ENCODE data around the gene FTO. TPM values are rescaled to one million over a fixed set of nuclear protein-coding genes. Genes with fewer than 3 reads are reported as not detected.

The FTO gene
- total RNA-seq, 4 donors from 2014 or later = 29.0 to 64.1 (median 48.1) TPM

DNA sequence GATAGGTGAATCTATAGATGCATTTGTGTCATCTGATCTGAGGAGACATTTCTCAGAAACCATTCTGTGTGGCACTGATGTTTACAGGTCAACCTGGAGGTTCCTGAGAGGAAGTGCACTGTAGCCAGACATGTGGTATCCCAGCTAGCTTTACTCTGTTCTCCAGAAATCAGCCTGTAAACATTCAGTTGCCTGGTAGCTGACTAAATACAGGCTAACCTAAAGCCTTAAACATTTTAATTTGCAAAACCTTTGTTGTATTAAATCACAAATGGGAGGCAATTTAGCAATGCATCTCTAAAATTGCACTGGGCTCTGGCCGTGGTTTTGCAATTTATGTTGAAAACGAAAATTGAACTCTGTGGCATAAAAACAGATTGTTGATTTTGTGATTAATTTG is 207.6 kb downstream of the FTO start:
- H3K4me1 ChIP-seq = peaks cover 0 to 30% (median 14%) of the 10 kb centered on the region in 3 donors
- 61 to 77% methylated on average over 2 of the region's 2 CpGs for WGBS, 2 donors
- TF ChIP-seq POLR2A (IDR thresholded peaks at IDR 0.05) = no peak
- H3K27me3 ChIP-seq = no peaks in the 10 kb centered on the region
- H3K9me3 ChIP-seq = no peaks in the 10 kb centered on the region
- no peak overlapping the region for H3K4me3 ChIP-seq
- H3K27ac ChIP-seq = no peak overlapping the region
- no peaks in the 10 kb centered on the region for H3K36me3 ChIP-seq
- DNase-seq = no peak
- intact Hi-C loops (cut with DNase I) = no loop called here

DNA sequence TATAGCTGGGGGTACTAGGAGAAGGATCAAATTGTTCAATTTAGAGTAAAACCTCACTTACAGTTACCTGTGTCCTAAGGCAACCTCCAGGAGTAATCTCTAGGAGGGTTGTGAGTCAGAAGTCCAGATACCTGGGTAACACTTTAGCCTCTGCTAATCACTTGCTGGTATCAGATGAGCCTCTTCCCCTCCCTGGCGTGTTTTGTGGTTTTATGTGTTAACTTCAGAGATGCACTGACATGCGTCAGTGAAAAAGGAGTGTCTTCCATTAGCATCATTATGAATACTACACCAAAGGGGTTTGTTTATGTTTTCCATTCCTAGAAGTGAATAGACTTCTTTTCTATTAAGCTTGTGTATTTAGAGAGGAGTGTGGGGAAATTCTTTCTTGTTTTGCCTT is 208.2 kb downstream of the FTO start:
- Histone ChIP-seq H3K4me1 (peaks cover 0 to 30% (median 14%) of the 10 kb centered on the region in 3 donors), H3K27me3 (no peaks in the 10 kb centered on the region), H3K4me3 (no peak overlapping the region), H3K27ac (no peak overlapping the region), H3K36me3 (no peaks in the 10 kb centered on the region), H3K9me3 (no peaks in the 10 kb centered on the region)
- DNase-seq = no peak
- intact Hi-C loops (cut with DNase I) = no loop called here
- TF ChIP-seq, protein P1, sequence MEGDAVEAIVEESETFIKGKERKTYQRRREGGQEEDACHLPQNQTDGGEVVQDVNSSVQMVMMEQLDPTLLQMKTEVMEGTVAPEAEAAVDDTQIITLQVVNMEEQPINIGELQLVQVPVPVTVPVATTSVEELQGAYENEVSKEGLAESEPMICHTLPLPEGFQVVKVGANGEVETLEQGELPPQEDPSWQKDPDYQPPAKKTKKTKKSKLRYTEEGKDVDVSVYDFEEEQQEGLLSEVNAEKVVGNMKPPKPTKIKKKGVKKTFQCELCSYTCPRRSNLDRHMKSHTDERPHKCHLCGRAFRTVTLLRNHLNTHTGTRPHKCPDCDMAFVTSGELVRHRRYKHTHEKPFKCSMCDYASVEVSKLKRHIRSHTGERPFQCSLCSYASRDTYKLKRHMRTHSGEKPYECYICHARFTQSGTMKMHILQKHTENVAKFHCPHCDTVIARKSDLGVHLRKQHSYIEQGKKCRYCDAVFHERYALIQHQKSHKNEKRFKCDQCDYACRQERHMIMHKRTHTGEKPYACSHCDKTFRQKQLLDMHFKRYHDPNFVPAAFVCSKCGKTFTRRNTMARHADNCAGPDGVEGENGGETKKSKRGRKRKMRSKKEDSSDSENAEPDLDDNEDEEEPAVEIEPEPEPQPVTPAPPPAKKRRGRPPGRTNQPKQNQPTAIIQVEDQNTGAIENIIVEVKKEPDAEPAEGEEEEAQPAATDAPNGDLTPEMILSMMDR (IDR thresholded peaks at IDR 0.05) = no peak
- no peak for TF ChIP-seq POLR2A (IDR thresholded peaks at IDR 0.05)
- 59 to 68% methylated on average over 2 of the region's 2 CpGs for WGBS, 2 donors

DNA sequence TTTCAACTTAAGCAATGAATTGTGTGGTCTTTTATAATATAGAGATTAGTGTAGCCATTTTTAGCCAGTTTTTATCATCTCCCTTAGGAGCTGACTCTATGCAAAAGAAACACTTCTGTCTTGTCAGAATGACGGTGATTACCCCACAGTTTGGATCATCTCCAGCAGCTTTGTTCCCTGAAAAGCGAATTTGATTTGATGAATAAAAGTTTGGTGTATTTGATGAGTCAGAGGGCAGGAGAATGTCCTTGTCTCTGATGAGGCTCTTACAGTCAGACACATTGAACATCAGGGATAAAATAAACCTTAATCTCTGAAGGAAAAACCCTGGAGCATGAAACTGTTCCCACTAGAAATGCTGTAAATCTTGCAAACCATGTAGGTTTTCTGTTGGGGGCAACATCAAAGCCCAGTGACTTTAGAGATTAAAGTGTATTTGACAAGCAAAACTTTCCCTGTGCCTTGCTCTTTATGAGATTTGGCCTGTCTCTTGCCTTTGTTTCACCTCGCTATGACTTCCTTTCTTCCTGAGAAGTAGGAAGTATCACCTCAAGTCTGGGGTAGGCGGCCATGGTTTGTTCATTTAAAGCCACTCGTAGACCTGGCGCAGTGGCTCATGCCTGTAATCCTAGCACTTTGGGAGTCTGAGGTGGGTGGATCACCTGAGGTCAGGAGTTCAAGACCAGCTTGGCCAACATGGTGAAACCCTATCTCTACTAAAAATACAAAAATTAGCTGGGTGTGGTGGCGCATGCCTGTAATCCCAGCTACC is 209.3 kb downstream of the FTO start:
- H3K36me3 ChIP-seq = no peaks in the 10 kb centered on the region
- no peak for TF ChIP-seq POLR2A (IDR thresholded peaks at IDR 0.05)
- TF ChIP-seq, protein P1 (IDR thresholded peaks at IDR 0.05) = no peak
- 47 to 53% methylated on average over 7 of the region's 7 CpGs for WGBS, 2 donors
- intact Hi-C loops (cut with DNase I) = no loop called here
- no peak overlapping the region for H3K4me3 ChIP-seq
- peaks cover 0 to 30% (median 14%) of the 10 kb centered on the region in 3 donors for H3K4me1 ChIP-seq
- no peaks in the 10 kb centered on the region for H3K27me3 ChIP-seq
- no peak for DNase-seq
- H3K27ac ChIP-seq = peak overlapping the region in 2 of 4 donors; percentile 11 to 45
- H3K9me3 ChIP-seq = no peaks in the 10 kb centered on the region

DNA sequence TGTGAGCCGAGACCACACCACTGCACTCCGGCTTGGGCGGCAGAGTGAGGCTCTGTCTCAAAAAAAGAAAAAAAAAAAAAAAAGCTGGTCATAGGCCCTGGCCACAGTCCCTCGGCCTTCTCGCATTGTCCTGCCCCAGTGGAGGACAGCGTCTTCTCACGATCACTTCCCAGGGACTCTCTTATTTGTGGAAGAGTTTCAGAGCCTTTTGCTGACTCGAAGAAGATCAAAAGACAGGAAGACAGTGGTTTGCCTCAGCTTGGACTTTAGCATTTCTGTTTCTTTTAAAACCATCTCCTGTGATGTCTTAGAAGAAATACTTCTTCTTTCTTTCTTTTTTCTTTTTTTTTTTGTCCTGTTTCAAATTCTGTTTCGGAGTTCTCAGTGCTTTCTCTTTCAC is 210.0 kb downstream of the FTO start:
- Histone ChIP-seq H3K4me3 (no peak overlapping the region), H3K36me3 (no peaks in the 10 kb centered on the region), H3K4me1 (peaks cover 0 to 30% (median 14%) of the 10 kb centered on the region in 3 donors), H3K9me3 (no peaks in the 10 kb centered on the region), H3K27me3 (no peaks in the 10 kb centered on the region), H3K27ac (peak overlapping the region in 1 of 4 donors; percentile 45)
- no peak for DNase-seq
- intact Hi-C loops (cut with DNase I) = no loop called here
- 77% methylated on average over 9 of the region's 9 CpGs for WGBS, 2 donors
- no peak for TF ChIP-seq POLR2A (IDR thresholded peaks at IDR 0.05)
- TF ChIP-seq, protein P1 (IDR thresholded peaks at IDR 0.05) = no peak

DNA sequence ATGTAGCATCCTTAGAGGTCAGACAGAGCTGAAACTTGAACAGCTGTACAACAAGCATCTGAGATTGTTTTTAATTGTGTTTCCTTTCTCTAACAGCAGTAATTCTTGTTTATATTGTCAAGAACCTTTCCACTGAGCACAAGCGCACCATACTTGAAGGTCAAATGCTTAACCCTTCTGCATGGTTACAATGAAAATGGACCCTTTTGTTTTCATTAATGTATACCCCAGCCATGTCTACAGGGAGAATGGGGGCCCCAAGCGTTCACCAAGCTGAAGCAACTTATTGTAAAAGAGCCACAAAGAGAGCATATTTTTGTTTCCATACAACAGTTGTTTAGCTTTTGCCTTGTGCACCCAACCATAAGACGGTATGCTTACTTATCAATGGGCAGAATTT is 210.8 kb downstream of the FTO start:
- Histone ChIP-seq H3K4me3 (no peak overlapping the region), H3K27me3 (no peaks in the 10 kb centered on the region), H3K27ac (no peak overlapping the region), H3K4me1 (peaks cover 0 to 30% (median 14%) of the 10 kb centered on the region in 3 donors), H3K36me3 (no peaks in the 10 kb centered on the region), H3K9me3 (no peaks in the 10 kb centered on the region)
- no peak for DNase-seq
- 87 to 88% methylated on average over 3 of the region's 3 CpGs for WGBS, 2 donors
- no peak for TF ChIP-seq POLR2A (IDR thresholded peaks at IDR 0.05)
- TF ChIP-seq, protein P1 (IDR thresholded peaks at IDR 0.05) = no peak
- intact Hi-C loops (cut with DNase I) = no loop called here

Measured in esophagus squamous epithelium (tissue), 5 donors.